NCI-H226 (cell line): ENCODE data around the gene FKBP9.
A peak's percentile ranks its signal among the peaks of the same experiment; 100 is the strongest.
"Not testable (repeated sequence)": the region's sequence is repeated elsewhere in the genome, so short reads cannot be mapped to it uniquely, and the experiment has no call there.

Source experiments
- DNase-seq: peaks from one replicate; pipeline ENCODE4 v3.0.0-alpha.2; 2015

Gene FKBP9, protein sequence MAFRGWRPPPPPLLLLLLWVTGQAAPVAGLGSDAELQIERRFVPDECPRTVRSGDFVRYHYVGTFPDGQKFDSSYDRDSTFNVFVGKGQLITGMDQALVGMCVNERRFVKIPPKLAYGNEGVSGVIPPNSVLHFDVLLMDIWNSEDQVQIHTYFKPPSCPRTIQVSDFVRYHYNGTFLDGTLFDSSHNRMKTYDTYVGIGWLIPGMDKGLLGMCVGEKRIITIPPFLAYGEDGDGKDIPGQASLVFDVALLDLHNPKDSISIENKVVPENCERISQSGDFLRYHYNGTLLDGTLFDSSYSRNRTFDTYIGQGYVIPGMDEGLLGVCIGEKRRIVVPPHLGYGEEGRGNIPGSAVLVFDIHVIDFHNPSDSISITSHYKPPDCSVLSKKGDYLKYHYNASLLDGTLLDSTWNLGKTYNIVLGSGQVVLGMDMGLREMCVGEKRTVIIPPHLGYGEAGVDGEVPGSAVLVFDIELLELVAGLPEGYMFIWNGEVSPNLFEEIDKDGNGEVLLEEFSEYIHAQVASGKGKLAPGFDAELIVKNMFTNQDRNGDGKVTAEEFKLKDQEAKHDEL

DNA sequence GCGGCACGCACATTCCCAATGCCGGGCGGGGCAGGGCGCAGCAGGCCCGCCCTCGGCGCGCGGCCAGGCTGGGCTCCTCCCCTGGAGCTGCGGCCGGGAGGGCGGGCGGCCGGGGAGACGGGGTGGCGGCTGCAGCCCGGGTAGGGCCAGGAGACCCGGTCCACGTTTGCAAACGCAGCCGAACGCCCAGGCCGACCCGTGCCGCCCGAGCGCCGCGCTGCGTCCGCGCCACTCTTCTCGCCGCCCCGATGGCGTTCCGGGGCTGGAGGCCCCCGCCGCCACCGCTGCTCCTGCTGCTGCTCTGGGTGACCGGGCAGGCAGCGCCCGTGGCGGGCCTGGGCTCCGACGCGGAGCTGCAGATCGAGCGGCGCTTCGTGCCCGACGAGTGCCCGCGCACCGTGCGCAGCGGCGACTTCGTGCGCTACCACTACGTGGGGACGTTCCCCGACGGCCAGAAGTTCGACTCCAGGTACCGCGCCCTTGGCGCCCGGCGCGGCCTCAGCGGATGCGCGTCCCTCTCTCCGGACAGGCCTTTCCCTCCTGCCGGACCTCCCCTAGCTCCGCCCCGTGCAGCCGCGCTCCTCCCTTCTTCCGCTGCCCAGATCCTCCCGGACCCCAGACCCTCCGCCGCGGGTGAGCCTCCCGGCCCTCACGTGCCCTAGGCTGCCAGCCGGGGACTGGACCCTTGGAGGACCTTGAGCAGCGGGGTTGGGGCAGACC lies at the start of gene FKBP9:
Gene FKBP9, plus strand, starts transcription at position 115 of the 720 bp plus-strand sequence. Its CDS starts 134 bp downstream, at position 249.
- DNase-seq: peak; percentile 95

DNA sequence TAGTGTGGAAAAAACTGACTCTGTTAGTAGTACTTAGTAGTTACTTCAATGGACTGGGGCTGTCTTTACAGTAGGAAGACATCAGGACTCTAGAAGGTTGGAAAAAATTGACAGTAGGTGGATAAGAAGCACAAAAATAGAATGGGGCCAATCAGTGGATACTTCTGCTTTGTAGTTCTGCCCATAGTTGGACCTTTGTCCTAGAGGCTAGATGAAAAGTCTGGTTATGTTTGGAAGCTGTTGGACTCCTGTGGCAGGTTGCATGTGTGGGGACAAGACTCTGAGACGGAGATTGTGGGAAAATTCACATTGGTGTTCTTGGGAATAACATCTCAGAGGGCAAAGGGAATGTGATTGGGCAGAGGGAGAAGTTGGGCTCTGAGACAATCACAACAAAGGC lies 47.0 kb upstream of the FKBP9 start:
- no peak for DNase-seq

DNA sequence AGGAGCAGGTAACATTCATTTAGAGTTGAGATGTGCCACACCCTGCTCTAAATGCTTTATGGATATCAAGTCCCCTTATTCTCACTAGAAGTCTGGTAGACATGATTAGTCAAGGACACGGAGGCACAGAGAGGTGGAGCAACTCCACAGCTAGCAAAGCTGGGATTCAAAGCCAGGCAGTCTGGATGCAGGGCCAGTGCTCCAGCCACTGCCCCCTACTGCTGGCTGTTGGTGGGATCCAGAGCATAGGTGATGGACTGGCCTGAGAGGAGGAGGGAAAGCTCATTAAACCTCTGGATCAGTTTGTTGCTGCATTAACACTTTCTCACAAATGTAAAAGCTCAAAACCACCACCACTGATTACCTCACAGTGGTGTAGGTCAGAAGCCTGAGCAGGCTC lies 43.1 kb upstream of the FKBP9 start:
- DNase-seq: no peak

DNA sequence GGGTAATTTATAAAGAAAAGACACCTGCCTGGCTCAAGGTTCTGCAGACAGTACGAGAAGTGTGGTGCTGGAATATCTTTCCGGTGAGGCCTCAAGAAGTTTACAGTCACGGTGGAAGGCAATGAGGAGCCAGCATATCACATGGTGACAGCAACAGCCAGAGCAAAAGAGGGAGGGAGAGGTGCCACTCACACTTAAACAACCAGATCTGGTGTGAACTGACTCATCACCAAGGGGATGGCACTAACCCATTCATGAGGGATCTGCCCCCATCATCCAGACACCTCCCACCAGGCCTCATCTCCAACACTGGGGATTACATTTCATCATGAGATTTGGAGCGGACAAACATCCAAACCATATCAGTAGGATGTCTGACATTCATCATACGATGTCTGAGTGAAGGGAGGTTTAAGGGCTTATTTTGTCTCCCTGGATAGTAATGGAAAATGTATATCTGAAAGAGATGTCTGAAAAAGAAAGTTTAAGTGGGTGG lies 42.2 kb upstream of the FKBP9 start:
- no peak for DNase-seq

DNA sequence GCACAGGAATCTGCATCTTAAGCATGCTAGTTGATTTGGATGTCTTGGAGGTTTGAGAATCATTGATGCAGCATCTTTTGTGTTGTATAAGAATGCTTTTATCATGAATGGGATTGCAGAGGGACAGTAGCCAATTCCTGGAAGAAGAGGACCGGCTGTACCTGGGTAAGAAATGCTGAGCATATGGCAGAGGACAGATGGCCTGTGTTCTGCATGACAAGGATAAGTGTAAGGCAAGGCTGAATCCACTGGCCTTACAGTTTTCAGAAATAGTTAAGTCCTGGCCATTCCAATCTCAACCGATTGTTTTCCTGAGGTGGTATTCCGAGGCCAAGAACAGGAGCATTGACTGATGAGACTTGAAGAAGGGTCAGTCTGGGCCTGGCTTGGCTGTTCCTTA lies 41.2 kb upstream of the FKBP9 start:
- DNase-seq: no peak

DNA sequence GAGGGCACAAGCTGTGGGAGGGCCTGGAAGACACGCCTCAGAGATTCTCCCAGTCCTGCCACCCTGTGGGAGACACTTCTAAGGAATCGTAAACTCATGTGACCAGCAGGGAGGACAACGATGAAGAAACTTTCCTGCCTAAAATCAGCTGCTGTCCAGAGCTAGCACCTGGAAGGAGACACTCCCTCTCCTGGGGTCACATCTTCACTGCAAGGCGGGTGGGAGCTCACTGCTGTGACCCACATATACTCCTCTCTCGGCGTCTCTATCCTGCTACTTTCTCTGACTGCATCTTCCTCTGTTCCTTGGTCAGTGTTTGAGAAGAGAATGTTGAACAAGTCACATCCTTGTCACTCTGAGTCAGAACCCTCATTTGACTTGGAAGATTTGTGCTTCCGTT lies 40.2 kb upstream of the FKBP9 start:
- not testable (repeated sequence) for DNase-seq

DNA sequence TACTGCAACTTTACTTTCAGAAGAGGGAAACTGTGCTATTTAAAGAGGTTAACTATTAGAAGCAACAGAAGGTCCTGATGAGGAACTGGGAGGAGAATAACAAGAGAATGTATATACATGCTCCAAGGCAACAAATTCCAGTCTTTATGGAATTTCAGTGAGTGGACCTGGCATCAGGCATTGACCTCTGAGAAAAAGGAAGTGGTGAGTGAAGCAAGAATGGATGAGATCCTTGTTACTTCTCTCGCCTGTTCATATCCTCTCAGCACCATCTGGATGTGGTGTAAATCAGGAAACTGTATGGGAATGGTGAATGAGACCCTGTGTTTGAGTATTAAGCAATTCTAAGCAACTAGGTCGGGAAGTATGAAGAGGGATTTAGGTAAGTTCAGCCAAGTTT lies 35.3 kb upstream of the FKBP9 start:
- DNase-seq: peak; percentile 79

DNA sequence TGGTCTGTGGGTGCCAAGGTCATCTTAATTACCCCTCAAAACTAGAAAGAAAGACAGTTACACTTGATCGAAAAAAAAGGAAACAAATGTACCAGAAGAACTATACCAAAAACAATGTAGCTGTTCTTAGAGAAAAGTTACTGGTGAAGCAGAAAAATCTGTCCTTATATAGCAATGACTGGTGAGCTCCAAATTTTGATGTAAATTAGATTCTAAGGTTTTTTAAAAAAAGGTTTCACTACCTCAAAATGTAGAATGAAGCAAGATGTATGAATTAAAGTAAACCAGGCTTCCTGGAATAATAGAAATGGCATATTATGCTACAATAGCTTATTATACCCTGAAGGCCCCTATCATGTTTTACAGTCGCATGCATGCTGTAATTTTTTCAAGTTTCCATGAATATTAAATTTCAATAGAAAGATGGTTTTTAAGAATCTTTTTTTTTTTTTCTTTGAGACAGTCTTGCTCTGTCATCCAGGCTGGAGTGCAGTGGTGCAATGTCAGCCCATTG lies 28.4 kb upstream of the FKBP9 start:
- no peak for DNase-seq

DNA sequence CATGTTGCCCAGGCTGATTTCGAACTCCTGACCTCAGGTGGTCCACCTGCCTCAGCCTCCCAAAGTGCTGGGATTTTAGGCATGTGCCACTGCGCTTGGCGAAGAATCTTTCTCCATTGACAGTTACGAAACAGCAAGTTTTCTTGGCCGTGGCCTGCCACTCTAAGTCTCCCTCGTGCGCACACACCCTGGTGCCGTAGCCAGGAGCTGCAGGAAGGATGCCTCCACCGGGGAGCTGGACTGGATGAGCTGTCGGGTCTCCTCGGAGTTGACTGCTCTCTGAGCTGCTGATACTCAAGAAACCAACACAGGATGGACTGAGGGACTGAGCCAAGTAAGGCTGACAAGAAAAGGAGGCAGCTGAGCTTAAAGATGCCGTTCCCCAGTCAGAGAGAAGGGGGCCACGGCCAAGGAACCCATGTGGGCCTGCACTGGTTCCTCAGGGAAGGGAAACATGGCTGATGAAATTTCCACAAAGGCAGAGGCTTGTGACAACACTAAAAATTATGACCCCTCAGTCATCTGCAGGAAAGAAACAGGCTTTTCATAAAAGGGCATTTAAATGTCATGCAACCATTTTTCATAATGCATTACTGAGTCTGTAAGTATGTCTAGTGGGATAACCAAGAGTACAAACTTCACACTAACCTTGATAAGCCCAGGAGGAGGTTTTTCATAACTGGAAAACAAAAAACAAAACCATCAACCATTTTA lies 27.7 kb upstream of the FKBP9 start:
- DNase-seq: no peak

DNA sequence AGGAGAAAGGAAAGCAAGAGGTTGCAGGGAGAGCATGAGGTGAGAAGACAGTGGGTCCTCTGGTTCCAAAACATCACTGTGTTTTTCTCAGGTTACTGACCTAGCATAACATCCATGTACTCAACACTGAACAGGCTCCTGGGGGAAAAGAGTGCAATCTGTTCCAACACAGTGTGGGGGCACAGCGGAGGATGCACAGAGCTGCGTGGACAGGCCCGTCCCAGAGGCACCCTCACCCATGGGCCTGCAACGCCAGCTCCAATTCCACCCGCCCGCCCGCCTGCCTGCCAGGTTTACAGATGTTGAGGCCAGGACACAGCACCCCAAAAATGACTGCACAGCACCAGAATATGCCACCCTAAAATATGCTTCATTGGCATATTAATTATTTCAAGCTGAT lies 26.9 kb upstream of the FKBP9 start:
- DNase-seq: no peak

DNA sequence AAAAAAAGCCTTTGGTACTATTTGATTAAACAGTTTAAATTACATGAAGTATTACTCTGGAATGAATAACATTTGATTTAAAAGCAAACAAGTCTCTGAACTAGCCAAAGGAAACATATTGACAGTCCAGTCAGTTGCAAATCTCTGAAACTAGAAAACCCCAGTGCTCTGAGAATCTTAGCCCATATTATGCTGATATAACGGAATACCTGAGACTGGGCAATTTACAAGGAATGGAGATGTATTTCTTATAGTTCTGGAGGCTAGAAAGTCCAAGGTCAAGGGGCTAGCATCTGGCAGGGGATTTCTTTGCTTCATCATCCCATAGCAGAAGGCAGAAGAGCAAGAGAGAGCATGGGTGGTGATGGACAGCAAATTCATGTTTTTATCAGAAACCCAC lies 21.7 kb upstream of the FKBP9 start:
- no peak for DNase-seq

DNA sequence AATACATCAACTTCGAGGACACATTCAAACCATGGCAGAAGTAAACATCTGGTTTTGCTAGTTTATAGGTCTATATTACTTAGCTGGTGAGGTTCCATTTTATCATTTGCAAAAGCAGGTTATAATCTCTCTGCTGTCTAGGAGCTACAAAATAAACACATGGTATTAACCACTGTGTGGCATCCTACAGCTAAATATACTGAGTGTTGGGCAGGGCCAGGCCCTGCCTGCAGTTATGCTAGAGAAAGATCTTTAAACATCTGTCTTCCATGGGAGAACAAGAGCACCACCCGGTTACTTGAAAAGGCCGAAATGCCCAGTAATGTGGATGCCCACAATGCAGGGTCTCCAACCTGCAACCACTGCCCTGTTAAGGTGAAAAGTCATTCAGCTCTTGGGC lies 20.6 kb upstream of the FKBP9 start:
- DNase-seq: no peak

DNA sequence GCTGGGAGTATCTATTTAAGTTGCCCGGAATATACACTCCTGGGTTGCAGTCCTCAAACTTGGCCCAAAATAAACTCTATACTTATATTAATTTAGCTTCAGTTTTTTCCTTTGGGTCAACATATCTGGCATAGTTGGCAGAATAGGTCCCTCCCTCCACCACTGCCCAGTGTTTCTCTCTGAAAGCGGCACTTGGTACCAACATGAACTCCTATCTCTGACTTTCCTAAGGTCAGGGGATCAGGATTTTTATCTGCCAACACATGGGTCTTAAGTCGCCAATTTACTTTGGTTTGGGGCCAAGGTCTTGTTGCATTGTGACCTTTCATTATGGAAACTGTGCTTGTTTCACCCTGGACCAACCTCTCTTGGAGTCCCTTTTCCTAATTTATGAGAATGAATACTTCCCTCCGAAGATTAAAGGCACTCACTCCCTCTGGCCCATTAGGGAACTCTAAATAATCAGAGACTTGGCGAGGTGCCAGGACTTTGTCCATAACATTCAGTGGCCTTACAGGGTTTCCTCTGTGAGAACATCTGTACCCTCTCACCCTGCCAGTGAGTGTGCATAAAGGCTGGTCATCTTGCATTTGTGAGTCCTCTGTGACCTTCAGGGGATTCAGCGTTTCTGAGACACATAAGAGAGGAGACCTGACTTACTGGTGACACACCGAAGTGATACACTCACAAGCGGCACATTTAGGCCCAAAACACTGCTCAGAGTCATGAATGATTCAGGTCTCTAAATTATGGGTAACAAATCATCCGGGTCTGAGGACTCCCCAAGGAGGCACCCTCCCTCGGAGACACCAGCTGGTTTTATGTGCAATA lies 19.7 kb upstream of the FKBP9 start:
- DNase-seq: no peak

DNA sequence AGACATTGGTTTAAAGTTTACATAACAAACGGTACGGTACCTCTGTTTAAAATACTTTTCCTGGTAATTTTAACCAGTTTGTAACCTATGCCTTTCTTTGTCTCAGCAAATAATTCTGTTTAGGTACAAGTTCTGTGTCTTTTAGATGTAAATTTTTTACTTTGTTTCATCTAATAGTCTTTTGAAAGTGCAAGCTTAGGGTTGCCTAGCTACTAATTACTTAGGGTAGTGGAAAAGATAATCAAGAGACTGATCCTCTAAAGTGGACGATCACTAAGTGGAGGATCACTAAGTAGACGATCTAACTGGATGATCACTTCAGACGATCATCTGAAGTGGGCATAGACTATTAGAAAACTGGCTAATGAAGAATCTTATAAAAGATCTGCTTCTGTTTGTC lies 16.1 kb upstream of the FKBP9 start:
- DNase-seq: no peak

DNA sequence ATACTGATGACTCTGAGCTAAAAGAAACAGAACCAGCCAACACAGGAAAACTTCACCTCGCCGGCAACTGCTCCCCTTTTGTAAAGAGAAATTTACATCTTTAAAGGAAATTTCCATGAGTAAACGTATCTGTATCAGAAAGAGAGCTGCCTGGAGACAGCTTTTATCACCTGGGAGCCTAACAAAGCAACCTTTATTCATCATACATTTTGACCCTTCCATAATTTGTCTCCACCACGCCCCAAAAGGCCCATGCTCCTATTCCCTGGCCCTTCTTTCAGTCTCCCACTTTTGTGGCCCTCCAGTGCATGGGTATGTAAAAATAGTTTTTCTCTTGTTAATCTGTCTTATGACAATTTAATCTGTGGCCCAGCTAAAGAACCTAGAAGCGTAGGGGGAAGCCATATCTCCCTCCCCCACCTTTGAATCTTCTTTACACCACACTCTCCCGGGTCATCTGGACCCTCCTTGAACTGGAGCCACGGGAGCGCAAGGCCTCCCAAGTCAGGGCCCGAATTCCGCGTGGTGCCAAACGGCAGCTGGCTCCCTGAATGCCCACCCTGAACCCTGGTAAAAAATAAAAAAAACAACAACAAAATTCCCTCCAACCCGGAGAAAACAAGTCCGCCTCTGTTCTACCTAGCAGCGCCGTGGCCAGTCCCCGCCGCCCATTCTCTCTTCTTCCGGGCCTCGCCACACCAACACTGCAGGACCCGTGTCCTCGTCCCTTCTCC lies 15.4 kb upstream of the FKBP9 start:
- no peak for DNase-seq

DNA sequence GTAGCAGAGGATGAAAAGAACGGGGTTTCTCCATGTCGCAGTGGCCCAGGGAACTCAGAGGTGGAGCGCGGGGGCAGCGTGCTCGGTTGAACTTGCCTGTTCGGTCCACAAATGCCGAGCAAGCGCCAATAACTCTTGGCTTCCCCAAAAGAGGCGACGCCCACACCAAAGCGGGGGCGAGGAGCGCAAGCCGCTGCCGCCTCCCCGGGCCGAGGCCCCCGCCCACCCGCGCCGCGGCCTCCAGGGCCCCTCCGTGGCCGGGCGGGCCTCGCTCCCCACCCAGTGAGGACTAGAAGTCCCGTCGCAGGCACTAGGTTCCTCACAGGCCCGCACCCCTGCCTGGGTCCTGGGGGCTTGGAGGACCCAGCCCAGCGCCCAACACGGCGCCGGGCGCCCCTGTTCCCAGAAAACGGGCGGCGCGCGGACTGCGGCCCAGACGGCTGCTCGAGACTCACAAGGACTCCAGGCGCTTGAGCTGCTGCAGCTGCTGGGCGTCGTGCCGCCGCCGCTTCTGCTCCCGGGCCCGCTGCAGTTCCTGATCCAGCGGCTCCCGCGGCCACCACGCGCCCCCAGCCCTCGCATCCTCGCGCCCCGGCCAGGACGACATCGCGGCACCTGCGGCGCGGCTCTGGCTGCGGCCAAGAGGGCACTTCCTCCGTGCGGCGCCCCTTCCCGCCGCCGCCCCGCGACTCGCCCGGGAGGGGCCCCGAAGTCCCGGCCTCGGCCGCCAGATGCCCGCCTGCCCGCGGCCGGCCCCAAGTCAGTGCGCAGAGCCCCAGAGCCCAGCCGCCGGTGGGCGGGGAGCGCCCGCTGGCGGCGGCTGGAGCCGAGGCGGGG lies 14.6 kb upstream of the FKBP9 start:
- DNase-seq: peak; percentile 94

DNA sequence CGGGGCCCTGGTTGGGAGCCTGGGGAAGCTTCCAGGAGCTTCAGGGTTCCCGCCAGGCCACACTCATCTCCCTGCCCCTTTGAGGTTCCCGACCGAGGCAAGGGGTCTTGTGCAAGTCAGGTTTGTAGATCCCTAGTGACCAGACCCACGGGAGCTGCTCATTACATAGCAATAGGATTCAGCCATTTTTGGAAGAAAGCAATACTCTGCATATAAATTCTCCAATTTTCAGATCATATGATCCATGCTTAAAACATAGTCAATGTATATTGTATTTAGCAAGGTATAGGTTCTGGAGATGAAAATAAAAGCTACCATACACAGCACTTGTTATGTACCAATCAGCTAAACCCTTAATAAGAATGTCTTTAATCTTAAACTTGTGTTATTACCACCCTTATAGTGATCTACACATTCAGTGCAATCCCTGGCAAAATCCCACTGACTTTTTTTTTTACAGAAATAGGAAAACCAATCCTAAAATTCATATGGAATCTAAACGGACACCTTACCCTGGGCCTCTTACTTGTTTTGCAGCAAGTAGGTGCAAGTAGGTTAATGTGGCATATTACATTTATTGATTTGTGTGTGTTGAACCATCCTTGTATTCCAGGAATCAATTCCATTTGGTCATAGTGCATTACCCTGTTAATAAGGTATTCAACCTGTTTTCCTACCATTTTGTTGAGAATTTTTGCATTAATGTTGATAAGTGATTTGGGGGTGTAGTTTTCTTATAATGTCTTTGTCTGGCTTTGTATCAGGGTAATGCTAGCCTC lies 13.8 kb upstream of the FKBP9 start:
- DNase-seq: no peak

DNA sequence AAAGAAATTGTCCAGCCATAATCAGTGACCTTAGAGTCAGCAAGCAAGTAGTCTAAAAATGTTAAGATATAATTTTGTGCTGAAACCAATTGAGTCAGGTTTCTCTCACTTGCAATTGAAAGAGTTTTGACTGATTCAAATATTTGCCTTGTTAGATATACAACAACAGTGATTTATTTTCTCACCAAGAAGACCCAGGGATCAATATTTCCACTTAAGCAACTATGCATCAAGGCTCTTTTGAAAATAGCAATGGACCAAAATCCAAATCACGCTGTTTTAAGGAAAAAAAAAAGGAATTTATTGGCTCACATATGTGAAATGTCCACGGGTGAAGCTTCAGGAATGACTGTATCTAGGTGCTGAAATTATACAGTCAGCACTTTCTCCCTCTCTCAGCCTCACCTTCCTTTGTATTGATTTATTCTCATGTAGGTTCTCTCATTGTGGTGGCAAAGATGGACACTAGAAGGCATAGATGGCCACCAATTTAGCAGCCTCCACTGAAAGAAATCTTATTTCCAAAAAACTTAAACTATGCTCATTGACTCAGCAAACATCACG lies 9.7 kb upstream of the FKBP9 start:
- DNase-seq: no peak

DNA sequence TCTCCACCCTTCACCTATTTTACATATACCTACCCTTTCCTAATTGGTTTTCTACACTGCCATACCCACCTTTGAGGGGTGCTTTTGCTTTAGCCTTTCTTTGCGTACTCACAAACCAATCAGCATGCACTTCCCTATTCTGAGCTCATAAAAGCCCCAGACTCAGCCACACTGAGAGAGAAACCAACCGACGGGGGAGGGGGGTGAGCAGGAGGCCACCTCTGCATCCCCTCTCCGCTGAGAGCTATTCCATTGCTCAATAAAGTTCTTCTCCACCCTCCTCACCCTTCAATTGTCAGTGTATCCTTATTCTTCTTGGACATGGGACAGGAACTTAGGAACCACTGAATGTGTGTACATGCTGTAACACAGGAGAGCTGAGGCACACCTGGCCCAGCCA lies 9.0 kb upstream of the FKBP9 start:
- DNase-seq: no peak
